HG03469 (cell line): ENCODE measurements around the gene CEP63.
"Not testable (repeated sequence)": the region's sequence is repeated elsewhere in the genome, so short reads cannot be mapped to it uniquely, and the experiment has no call there.

Experiments
- ATAC-seq: cut with Tn5 transposase; IDR thresholded peaks from one replicate; pipeline ENCODE4 v1.9.1; 2021; ENCODE audit warnings: mild to moderate bottlenecking, moderate library complexity, moderate number of reproducible peaks; ENCODE audit not compliant: unreplicated experiment

The CEP63 gene

DNA sequence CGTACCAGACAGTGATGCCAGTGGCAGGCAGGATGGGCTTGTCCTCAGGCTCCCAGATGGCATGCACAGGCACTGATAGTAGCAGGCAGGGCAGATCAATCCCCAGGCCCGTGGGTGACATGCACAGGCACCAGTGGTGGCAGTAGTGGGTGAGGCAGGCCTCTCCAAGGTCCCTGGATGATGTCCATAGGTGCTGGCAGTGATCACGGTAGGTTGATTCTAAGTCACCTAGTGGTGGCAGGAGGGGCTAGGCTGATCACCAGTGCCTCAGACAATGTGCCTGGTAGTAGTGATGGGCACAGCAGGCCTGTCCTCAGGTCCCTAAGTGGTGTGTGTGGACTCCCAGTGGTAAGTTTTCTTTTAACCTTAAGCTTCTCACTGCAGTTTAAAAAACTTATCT is 19.6 kb downstream of the CEP63 start:
- ATAC-seq: no peak

DNA sequence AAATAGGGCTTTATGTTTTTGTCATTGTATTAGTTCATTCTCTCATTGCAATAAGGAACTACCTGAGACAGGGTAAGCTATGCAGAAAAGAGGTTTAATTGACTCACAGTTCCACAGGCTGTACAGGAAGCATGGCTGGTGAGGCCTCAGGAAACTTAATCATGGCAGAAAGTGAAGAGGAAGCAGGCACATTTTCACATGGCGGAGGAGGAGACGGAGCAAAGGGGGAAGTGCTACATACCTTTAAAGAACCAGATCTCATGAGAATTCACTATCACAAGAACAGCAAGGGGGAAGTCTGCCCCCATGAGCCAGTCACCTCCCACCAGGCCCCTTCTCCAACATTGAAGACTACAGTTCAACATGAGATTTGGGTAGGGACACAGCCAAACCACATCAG is 25.6 kb downstream of the CEP63 start:
- ATAC-seq: no peak

DNA sequence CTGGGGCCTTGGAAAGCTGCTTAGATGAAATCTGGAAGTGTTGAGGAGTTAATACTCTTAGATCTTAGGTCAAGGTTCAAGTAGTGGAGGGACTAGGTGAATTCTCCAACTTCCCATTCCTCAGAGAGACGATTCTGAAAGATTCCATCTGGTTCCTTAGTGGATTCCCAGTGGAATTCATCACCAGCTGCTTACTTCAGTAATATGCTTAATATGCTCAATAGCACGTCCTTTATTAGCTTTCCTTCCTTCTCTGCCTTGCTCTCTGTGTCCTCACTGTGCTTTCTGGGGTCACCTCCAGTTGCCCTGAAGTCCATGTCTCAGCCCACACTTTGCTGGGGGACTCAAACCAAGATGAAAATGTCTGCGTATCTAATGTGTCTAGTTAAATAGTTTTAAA is 31.0 kb downstream of the CEP63 start:
- ATAC-seq: no peak

DNA sequence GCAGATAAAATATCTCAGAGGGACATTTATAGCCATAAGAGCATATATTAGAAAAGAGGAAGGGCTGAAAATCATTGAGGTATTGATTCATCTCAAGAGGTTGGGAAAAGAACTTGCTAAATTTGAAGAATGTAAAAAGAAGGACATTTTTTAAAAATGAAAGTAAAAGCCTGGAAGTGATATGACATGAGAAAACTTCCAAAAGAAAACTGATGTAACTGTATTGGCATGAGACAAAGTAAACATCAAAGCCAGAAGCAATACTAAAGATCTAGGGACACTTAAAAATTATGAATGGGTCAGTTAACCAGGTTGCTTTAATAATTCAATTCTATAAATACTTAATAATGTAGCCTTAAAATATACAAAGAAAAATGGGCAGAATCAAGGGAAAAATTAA is 31.9 kb downstream of the CEP63 start:
- no peak for ATAC-seq

DNA sequence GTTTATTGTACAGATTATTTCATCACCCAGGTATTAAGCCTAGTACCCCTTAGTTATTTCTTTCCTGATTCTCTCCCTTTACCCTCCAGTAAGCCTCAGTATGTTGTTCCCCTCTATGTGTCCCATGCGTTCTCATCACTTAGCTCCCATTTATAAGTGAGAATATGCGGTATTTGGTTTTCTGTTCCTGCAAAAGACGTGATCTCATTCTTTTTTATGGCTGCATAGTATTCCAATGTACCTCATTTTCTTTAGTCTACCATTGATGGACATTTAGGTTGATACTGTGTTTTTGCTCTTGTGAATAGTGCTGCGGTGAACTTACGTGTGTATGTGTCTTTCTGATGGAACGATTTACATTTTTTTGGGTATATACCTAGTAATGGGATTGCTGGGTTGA is 36.7 kb downstream of the CEP63 start:
- no peak for ATAC-seq

GRCh38 chr3:134525293-134525692 is 39.4 kb downstream of the CEP63 start:
- ATAC-seq: no peak

DNA sequence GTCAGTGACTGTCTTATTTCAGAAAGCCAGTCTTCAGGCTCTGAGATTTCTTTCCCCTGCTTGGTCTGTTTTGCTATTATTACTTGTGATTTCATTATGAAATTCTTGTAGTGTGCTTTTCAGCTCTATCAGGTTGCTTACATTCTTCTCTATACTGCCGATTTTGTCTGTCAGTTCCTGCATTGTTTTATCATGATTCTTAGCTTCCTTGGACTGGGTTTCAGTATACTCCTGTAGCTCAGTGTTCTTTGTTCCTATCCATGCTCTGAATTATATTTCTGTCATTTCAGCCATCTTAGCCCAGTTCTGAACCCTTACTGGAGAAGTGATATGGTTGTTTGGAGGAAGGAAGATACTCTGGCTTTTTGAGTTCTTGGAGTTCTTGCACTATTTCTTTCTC is 40.5 kb downstream of the CEP63 start:
- ATAC-seq: no peak

DNA sequence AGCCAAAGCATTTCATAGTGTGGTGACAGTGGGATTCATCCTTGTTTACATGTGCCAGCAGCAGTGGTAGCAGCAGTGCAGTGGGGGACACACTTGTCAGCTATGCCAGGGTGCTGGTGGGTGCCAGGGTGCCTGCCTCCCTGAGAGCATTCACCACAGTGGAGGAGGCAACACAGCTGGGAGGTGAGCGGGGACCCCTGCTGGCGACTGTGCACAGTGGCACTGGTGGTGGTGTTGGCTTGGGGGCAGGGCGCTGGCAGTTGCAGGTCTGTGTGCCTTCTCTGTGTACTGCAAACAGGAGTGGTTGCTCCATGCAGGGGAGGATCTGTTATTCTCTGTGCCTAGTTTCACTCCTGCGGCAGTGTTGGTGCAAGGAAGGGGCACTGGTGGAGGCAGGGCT is 41.2 kb downstream of the CEP63 start:
- no peak for ATAC-seq

- no peak for ATAC-seq
These were observed 41.8 kb downstream of the CEP63 start for GRCh38 chr3:134527538-134528186.

GRCh38 chr3:134533493-134533892 is 47.6 kb downstream of the CEP63 start:
- no peak for ATAC-seq

DNA sequence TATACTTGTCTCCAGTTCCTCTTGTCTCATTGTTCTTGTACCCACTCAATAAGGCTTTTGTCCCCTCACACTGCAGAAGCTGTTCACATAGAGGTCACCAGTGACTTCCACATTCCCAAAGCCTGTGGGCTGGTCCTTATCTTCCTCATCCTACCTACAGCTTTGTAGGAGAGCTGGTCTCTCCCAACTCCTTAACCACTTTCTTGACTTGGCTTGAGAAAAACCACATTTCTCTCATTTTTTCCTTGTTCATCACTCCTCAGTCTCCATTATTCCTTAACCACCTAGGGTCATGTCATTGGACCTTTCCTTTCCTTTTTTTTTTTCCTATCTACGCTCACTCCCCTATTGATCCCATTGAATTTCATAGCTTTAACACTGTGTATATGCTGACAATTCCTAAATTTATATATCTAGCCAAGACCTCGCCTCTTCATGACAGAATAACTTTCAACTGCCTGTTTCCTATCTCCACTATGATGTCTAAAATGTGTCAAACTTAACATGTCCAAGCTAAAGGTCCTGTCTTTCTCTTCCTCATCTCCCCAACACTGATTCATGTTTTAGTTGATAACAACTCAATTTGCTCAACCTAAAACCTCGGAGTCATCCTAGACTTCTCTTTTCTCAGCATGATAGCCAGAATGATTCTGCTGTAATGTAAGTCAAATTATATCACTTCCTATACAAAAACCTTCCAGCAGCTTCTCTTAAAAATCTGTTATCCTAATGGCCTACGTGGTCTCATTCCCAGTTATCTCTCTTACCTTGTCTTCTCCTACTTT is 49.5 kb downstream of the CEP63 start:
- ATAC-seq: no peak

GRCh38 chr3:134536781-134537180 is 50.9 kb downstream of the CEP63 start:
- ATAC-seq: no peak

- no peak for ATAC-seq
These were observed 56.6 kb downstream of the CEP63 start for GRCh38 chr3:134542287-134542958.

DNA sequence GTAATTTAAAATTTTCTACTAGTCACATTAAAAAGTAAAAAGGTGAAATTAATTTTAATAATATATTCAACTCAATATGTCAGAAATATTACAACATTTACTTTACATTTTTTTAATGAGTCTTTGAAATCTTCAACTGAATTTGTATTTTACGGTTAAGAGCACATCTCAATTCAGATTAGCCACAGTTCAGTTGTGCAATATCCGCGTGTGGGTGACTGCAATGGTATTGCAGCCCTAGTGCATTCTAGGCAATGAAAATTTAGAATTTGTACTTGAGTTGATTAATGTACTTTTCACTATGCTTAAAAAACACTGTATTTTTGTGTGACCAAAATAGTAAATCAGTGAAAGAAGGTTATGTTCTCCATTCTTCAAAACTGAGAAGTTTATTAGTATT is 57.3 kb downstream of the CEP63 start:
- ATAC-seq: no peak

DNA sequence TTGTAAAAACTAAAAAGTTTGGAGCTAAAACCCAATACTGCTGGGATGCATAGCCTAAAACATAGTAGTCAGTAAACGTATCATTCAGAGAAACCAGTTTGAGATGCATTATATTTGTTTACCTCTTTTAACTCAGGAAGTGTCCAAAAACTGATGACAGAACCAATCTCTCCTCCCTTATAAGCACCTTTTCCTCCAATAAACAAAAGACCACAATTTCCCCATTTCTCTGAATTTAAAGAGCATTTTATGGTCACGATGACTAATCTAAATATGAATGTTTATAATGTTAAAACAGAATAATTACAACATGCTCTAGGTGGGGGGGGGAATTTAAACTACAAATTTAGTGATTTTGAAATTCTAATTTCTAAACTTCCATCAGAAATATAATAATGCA is 58.5 kb downstream of the CEP63 start:
- ATAC-seq: no peak

DNA sequence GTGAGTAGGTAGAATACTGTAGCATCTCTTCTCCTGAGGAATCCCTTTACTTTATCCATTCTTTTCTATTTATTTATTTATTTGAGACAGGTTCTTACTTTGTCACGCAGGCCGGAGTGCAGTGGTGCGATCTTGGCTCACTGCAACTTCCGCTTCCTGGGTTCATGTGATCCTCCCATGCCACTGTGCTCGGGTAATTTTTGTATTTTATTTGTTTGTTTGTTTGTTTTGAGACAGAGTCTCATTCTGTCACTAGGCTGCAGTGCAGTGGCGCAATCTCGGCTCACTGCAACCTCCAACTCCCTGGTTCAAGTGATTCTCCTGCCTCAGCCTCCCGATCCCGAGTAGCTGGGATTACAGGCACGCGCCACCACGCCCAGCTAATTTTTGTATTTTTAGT is 58.9 kb downstream of the CEP63 start:
- ATAC-seq: not testable (repeated sequence)

DNA sequence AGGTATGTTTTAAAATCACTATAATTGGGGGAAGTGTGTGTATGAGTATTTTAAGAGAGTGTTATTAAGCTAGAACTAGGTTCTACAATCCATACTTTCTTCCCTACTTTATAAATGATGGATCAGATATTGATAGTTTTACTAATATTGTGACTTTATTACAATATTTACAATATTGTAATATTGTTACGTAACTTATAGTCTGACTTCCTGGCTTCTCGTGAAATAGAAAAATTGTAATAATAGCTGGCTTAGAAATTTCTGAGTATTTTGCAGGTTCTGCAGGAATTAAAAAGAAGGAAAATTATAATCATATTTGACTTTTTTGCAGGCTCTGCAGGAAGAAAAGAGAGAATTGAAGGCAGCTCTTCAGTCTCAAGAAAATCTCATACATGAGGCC is 60.0 kb downstream of the CEP63 start:
- no peak for ATAC-seq

GRCh38 chr3:134552784-134553183 is 66.9 kb downstream of the CEP63 start:
- ATAC-seq: no peak

DNA sequence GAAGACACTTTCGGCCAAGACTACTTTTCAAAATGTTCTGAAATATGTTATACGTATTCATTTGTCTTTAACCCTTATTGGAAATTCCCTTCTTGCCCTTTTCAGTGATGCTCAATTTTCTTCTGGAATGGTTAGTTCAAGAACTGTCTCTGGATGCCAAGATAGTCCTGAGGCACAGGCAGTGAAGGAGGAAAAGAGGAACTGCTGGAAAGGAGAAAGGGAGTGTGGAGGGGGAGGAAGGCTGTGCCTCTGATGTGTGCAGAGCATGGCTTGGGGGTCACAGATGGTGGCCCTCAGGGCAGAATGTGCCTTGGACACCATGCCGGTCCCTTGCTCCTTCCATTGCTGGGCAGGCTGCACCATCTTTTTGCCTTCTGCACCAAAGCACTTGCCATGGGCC is 73.7 kb downstream of the CEP63 start:
- no peak for ATAC-seq

- no peak for ATAC-seq
These were observed 76.2 kb downstream of the CEP63 start for GRCh38 chr3:134562055-134562454.

DNA sequence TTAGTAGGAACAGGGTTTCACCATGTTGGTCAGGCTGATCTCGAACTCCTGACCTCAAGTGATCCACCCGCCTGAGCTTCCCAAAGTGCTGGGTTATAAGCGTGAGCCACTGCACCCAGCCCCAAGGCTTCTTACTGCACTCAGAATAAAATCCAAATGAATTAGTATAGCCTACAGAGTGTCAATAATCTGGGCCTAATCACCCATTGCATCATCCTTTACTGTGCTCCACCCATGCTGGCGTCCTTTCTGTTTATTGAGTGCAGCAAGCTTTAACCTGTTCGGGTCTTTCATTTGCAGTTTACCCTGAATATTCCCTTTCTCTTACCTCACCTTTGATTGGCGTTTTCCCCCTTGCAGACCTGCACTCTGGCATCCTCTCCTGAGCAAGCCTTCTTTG is 77.7 kb downstream of the CEP63 start:
- ATAC-seq: no peak

DNA sequence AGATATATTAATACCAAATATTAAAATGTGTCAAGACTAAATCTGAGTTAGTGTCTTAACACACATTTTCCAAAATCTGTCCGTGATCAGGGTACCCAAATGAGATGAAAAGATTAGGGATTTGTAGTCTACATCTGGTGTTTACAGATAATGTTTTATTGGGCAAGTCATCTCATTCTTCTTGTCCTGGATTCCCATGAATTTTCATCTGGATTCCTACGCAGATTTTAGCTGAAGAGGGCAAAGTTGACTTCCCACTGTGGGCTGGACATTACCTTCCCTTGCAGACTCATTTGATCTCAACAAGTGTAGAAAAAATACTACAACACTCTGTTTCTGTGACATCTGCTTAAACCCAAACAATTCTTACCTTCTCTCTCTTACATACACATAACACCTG is 79.1 kb downstream of the CEP63 start:
- no peak for ATAC-seq
